Activated T-helper 17 cell treated with anti-CD3 and anti-CD28 coated beads, Interleukin-2, amount 50 U/mL, for 72 hours (primary cell): ENCODE data around the gene CSN3. TPM values are rescaled to one million over a fixed set of nuclear protein-coding genes. Genes with fewer than 3 reads are reported as not detected.

Experiments used
- ATAC-seq: fragments of 150-1000 bp; cut with Tn5 transposase; replicated peaks from 2 replicates; pipeline ENCODE4 v1.10.0; 2021; ENCODE audit warnings: mild to moderate bottlenecking, moderate library complexity
- H3K27ac Mint-ChIP-seq: one replicate; pipeline ENCODE4 v1.8.0; 2022; ENCODE audit warnings: mixed read lengths
- H3K27me3 Mint-ChIP-seq: one replicate; pipeline ENCODE4 v1.8.0; 2022; ENCODE audit warnings: mixed read lengths
- H3K36me3 Mint-ChIP-seq: one replicate; pipeline ENCODE4 v1.8.0; 2022; ENCODE audit warnings: low read depth, mild to moderate bottlenecking, mixed read lengths
- H3K4me1 Mint-ChIP-seq: one replicate; pipeline ENCODE4 v1.8.0; 2022; ENCODE audit warnings: mixed read lengths
- H3K4me3 Mint-ChIP-seq: one replicate; pipeline ENCODE4 v1.8.0; 2022; ENCODE audit warnings: mild to moderate bottlenecking, mixed read lengths
- H3K9me3 Mint-ChIP-seq: one replicate; pipeline ENCODE4 v1.8.0; 2022; ENCODE audit warnings: mixed read lengths
- total RNA-seq, 2 donors: library from RNA; stranded (reverse); gene quantifications; one replicate each; pipeline ENCODE4 v1.2.3, GENCODE V29; 2022

Gene CSN3
- total RNA-seq, 2 donors from 2014 or later: not detected

DNA sequence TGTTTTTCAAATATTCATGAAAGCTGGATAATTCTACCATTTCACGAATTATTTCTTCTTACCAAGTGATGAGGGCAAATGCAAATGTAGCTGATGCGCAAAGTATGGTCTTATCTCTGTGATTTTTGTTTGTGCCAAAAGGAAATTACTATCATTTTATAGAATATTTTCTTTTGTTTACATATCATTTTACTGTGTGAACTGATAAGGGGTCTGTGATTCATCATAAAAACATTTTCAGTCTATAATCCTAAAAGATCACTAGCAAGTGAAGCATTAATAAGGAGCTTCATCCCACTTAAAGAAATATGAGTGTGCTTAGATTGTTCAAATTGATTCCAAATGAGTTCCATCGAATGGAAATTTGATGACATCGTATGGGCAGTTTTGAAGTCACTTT, 694 bp downstream of the CSN3 start:
- Mint-ChIP-seq H3K4me3 (no peak overlapping the region), H3K27ac (no peak overlapping the region), H3K4me1 (no peaks in the 10 kb centered on the region), H3K27me3 (no peaks in the 10 kb centered on the region), H3K36me3 (no peaks in the 10 kb centered on the region), H3K9me3 (no peaks in the 10 kb centered on the region)
- ATAC-seq: no peak

- Mint-ChIP-seq H3K27me3 (no peaks in the 10 kb centered on the region), H3K4me3 (no peak overlapping the region), H3K4me1 (no peaks in the 10 kb centered on the region), H3K27ac (no peak overlapping the region), H3K9me3 (no peaks in the 10 kb centered on the region), H3K36me3 (no peaks in the 10 kb centered on the region)
- ATAC-seq: no peak
Observed at GRCh38 chr4:70251250-70251944, 9.0 kb downstream of the CSN3 start.

GRCh38 chr4:70251945-70252277, 9.5 kb downstream of the CSN3 start:
- no peak overlapping the region for H3K4me3 Mint-ChIP-seq
- no peaks in the 10 kb centered on the region for H3K9me3 Mint-ChIP-seq
- H3K36me3 Mint-ChIP-seq: no peaks in the 10 kb centered on the region
- no peak overlapping the region for H3K27ac Mint-ChIP-seq
- no peaks in the 10 kb centered on the region for H3K27me3 Mint-ChIP-seq
- no peak for ATAC-seq
- no peaks in the 10 kb centered on the region for H3K4me1 Mint-ChIP-seq

GRCh38 chr4:70269674-70270073, 27.3 kb downstream of the CSN3 start:
- Mint-ChIP-seq H3K36me3 (no peaks in the 10 kb centered on the region), H3K4me1 (no peaks in the 10 kb centered on the region), H3K27ac (no peak overlapping the region), H3K9me3 (peaks cover 4% of the 10 kb centered on the region), H3K27me3 (no peaks in the 10 kb centered on the region), H3K4me3 (no peak overlapping the region)
- ATAC-seq: no peak

- Mint-ChIP-seq H3K36me3 (no peaks in the 10 kb centered on the region), H3K9me3 (no peaks in the 10 kb centered on the region), H3K27me3 (no peaks in the 10 kb centered on the region), H3K4me3 (no peak overlapping the region), H3K4me1 (no peaks in the 10 kb centered on the region), H3K27ac (no peak overlapping the region)
- ATAC-seq: no peak
Observed at GRCh38 chr4:70277121-70277520, 34.7 kb downstream of the CSN3 start.

DNA sequence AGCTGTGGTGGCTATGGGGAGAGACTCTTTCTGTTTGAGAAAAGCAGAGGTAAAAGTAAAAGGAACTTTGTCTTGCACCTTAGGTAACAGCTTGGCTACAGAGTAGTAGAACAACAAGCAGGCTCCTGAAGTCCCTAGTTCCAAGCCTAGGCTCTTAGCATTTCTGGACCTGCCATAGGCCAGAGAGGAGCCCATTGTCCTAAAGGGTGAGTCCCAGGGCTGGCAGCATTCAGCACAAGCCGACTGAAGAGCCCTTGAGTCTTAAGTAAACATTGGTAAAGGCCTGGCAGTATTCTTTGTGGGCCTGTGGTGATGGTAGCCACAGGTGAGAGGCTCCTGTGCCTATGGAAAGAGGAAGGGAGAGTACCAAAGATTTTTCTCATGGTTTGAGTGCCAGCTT, 38.2 kb downstream of the CSN3 start:
- Mint-ChIP-seq H3K9me3 (peaks cover 3% of the 10 kb centered on the region), H3K4me3 (no peak overlapping the region), H3K4me1 (no peaks in the 10 kb centered on the region), H3K27ac (no peak overlapping the region), H3K36me3 (no peaks in the 10 kb centered on the region), H3K27me3 (no peaks in the 10 kb centered on the region)
- no peak for ATAC-seq

DNA sequence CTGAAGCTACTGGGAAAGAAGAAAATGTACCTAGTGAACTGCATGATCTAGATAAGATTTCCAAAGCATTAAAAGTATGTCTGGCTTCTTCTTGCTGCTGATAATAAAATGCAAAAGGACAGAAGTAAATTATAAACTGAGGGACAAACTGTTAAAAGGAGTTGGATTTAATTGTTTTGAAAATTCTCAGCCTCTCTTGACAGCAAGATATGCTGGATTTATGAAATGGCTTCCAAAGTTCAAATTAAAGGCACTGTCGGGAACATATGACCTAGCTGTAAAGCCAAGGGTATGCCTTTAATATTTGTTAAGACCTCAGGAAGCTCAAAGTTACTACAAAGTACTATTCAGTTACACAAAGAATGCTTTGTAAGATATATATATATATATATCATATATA, 46.3 kb downstream of the CSN3 start:
- ATAC-seq: no peak
- Mint-ChIP-seq H3K4me1 (no peaks in the 10 kb centered on the region), H3K9me3 (peaks cover 7% of the 10 kb centered on the region), H3K36me3 (no peaks in the 10 kb centered on the region), H3K27me3 (no peaks in the 10 kb centered on the region), H3K27ac (no peak overlapping the region), H3K4me3 (no peak overlapping the region)

GRCh38 chr4:70291341-70291740, 48.9 kb downstream of the CSN3 start:
- Mint-ChIP-seq H3K36me3 (no peaks in the 10 kb centered on the region), H3K9me3 (peaks cover 7% of the 10 kb centered on the region), H3K4me1 (no peaks in the 10 kb centered on the region), H3K4me3 (no peak overlapping the region), H3K27me3 (peaks cover 3% of the 10 kb centered on the region), H3K27ac (no peak overlapping the region)
- no peak for ATAC-seq

- H3K9me3 Mint-ChIP-seq: peaks cover 10% of the 10 kb centered on the region
- no peak overlapping the region for H3K27ac Mint-ChIP-seq
- H3K4me3 Mint-ChIP-seq: no peak overlapping the region
- no peaks in the 10 kb centered on the region for H3K4me1 Mint-ChIP-seq
- H3K36me3 Mint-ChIP-seq: no peaks in the 10 kb centered on the region
- ATAC-seq: no peak
- peaks cover 3% of the 10 kb centered on the region for H3K27me3 Mint-ChIP-seq
Observed at GRCh38 chr4:70297576-70297975, 55.2 kb downstream of the CSN3 start.

GRCh38 chr4:70298051-70298450, 55.7 kb downstream of the CSN3 start:
- no peak for ATAC-seq
- Mint-ChIP-seq H3K4me3 (no peak overlapping the region), H3K9me3 (peaks cover 10% of the 10 kb centered on the region), H3K4me1 (no peaks in the 10 kb centered on the region), H3K27me3 (peaks cover 3% of the 10 kb centered on the region), H3K36me3 (no peaks in the 10 kb centered on the region), H3K27ac (no peak overlapping the region)

- H3K4me1 Mint-ChIP-seq: no peaks in the 10 kb centered on the region
- peaks cover 6% of the 10 kb centered on the region for H3K9me3 Mint-ChIP-seq
- H3K36me3 Mint-ChIP-seq: no peaks in the 10 kb centered on the region
- ATAC-seq: no peak
- no peak overlapping the region for H3K27ac Mint-ChIP-seq
- H3K27me3 Mint-ChIP-seq: no peaks in the 10 kb centered on the region
- no peak overlapping the region for H3K4me3 Mint-ChIP-seq
Observed at GRCh38 chr4:70299643-70300042, 57.2 kb downstream of the CSN3 start.

- no peak overlapping the region for H3K27ac Mint-ChIP-seq
- H3K4me3 Mint-ChIP-seq: no peak overlapping the region
- H3K36me3 Mint-ChIP-seq: no peaks in the 10 kb centered on the region
- no peaks in the 10 kb centered on the region for H3K27me3 Mint-ChIP-seq
- H3K9me3 Mint-ChIP-seq: peaks cover 6% of the 10 kb centered on the region
- H3K4me1 Mint-ChIP-seq: no peaks in the 10 kb centered on the region
- ATAC-seq: no peak
Observed at GRCh38 chr4:70300215-70300614, 57.8 kb downstream of the CSN3 start.

Other genes with a start within 250 kb of the CSN3 start
- not detected for gene STATH, start 246.6 kb upstream of the CSN3 start, total RNA-seq
- not detected for gene HTN3, start 214.1 kb upstream of the CSN3 start, total RNA-seq
- not detected for gene HTN1, start 192.2 kb upstream of the CSN3 start, total RNA-seq
- gene PRR27, start 88.4 kb upstream of the CSN3 start, total RNA-seq: not detected
- gene ODAM, start 46.9 kb upstream of the CSN3 start, total RNA-seq: not detected
- not detected for gene FDCSP, start 16.5 kb upstream of the CSN3 start, total RNA-seq
- not detected for gene CABS1, start 92.4 kb downstream of the CSN3 start, total RNA-seq
- not detected for gene SMR3A, start 118.2 kb downstream of the CSN3 start, total RNA-seq
- not detected for gene SMR3B, start 140.5 kb downstream of the CSN3 start, total RNA-seq
- not detected for gene OPRPN, start 155.3 kb downstream of the CSN3 start, total RNA-seq
- gene MUC7, start 229.6 kb downstream of the CSN3 start, total RNA-seq: not detected